Bronchial epithelial cell (primary cell): ENCODE results near the gene P4HB. TPM values are rescaled to one million over a fixed set of nuclear protein-coding genes. Genes with fewer than 3 reads are reported as not detected.

ENCODE experiments used
- DNase-seq: peaks from one replicate; pipeline ENCODE4 v3.0.0-alpha.2; 2010; ENCODE audit warnings: low read depth
- FAIRE-seq: peaks from 2 replicates; lab custom pipeline; 2011; peaks lifted over from hg19 to GRCh38; lab: Jason Lieb, UNC
- H3K27me3 ChIP-seq: 2 replicates; pipeline ENCODE4 v1.5.1; 2011; ENCODE audit warnings: low read length; ENCODE audit not compliant: control insufficient read depth, insufficient read depth
- H3K36me3 ChIP-seq: 2 replicates; pipeline ENCODE4 v1.5.1; 2011; ENCODE audit warnings: low read length; ENCODE audit not compliant: control insufficient read depth, insufficient read depth
- H3K4me3 ChIP-seq: 2 replicates; pipeline ENCODE4 v1.5.1; 2011; ENCODE audit warnings: mild to moderate bottlenecking, low read depth, low read length, control low read depth
- total RNA-seq: library from RNA; depleted of rRNA; stranded (reverse); fragments of >200 nt; gene quantifications from 2 replicates; pipeline ENCODE4 v1.2.1, GENCODE V29; 2014
- TF ChIP-seq, protein P1 (sequence below): IDR thresholded peaks from 2 replicates; pipeline ENCODE4 v1.5.1; 2011; ENCODE audit warnings: mild to moderate bottlenecking, moderate library complexity, low read length, control low read depth, inconsistent platforms; ENCODE audit not compliant: insufficient read depth, severe bottlenecking

P4HB gene
- total RNA-seq, 1 donor from 2014 or later, result 673 TPM

DNA sequence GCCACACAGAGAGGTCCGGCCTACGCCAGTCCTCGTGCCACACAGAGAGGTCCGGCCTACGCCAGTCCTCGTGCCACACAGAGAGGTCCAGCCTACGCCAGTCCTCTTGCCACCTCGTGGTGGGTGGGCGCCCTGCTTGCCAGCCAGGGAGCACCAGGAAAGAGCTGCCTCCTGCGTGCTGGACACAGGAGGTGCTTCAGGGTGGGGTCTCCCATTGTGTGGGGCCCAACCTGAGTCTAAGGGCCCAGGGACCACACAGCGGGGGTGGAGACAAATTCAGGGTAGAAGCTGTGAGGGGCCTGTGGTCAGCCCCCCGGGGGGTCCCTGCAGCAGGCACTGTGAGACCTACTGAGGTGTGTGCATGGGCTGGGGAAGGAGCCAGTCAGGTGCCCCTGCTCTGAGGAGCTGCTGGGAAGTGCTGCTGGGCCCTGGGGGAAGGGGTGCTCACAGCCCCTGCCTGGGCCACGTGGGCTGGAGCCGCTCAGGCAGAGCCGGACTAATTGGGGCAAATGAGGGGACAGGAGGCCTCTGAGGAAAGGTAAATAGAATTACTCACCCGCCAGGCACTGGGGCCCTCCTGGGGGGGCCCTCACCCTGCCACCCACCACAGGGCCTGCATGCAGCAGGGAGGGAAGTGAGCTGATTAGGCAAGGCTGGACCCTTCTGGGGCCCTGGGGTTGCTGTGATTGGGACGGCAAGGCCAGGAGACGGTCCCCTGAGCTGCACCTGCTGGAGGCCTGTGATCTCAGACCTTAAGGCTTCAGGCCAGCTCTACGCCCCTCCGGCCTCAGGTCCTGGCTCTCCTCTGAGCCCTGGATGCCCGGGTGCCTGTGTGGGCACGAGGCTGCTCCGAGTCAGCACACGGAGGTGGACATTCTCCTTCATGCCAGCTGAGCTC lies 45.3 kb downstream of the P4HB start:
- DNase-seq (no peak), FAIRE-seq (no peak)
- no peaks in the 10 kb centered on the region for H3K36me3 ChIP-seq
- H3K27me3 ChIP-seq, result no peaks in the 10 kb centered on the region
- TF ChIP-seq, protein P1, sequence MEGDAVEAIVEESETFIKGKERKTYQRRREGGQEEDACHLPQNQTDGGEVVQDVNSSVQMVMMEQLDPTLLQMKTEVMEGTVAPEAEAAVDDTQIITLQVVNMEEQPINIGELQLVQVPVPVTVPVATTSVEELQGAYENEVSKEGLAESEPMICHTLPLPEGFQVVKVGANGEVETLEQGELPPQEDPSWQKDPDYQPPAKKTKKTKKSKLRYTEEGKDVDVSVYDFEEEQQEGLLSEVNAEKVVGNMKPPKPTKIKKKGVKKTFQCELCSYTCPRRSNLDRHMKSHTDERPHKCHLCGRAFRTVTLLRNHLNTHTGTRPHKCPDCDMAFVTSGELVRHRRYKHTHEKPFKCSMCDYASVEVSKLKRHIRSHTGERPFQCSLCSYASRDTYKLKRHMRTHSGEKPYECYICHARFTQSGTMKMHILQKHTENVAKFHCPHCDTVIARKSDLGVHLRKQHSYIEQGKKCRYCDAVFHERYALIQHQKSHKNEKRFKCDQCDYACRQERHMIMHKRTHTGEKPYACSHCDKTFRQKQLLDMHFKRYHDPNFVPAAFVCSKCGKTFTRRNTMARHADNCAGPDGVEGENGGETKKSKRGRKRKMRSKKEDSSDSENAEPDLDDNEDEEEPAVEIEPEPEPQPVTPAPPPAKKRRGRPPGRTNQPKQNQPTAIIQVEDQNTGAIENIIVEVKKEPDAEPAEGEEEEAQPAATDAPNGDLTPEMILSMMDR, result no peak
- no peak overlapping the region for H3K4me3 ChIP-seq

DNA sequence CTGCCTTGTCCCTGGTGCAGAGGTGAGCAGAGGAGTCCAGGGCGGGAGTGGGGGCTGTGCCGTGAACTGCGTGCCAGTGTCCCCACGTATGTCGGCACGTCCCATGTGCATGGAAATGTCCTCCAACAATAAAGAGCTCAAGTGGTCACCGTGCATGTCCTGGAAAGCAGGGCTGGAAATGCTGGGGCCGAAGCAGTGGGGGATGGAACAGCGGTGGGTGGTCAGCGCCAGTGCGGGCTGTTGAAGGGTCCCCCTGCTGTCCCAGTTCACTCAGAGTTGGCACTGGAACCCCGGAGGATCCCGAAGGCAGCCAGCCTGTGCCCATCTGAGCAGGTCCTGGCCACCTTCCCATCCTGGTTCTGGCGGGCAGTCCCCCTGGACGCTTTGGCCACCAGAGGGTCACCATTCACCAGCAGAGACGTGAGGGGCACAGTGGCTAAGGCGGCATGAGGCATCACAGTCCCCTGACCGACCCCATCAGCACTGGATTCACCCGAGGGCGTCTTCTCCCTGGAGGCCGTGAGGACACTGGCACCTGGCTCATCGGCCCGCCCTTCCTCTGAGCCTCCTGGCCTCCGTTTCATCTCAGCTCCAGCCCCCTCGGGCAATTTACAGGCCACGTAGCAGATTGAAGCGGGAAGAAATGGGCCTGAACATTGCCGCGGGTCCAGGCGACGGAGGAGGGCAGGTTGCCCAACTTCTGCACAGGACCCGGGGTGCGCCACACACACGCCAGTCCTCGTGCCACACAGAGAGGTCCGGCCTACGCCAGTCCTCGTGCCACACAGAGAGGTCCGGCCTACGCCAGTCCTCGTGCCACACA lies 46.3 kb downstream of the P4HB start:
- FAIRE-seq, result no peak
- TF ChIP-seq, protein P1, result no peak
- H3K36me3 ChIP-seq, result no peaks in the 10 kb centered on the region
- H3K4me3 ChIP-seq, result no peak overlapping the region
- DNase-seq, result no peak
- no peaks in the 10 kb centered on the region for H3K27me3 ChIP-seq

DNA sequence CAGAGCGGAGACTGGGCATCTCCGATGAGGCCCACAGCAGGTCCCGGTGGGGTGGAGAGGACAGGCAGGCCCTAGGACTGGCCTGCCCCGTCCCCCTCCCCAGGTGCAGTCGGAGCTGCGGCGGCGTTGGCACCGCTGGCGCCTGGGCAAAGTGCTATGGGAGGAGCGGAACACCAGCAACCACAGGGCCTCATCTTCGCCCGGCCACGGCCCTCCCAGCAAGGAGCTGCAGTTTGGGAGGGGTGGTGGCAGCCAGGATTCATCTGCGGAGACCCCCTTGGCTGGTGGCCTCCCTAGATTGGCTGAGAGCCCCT lies 47.0 kb downstream of the P4HB start:
- TF ChIP-seq, protein P1, result no peak
- H3K27me3 ChIP-seq, result no peaks in the 10 kb centered on the region
- H3K36me3 ChIP-seq, result no peaks in the 10 kb centered on the region
- DNase-seq (no peak), FAIRE-seq (no peak)
- H3K4me3 ChIP-seq, result no peak overlapping the region

DNA sequence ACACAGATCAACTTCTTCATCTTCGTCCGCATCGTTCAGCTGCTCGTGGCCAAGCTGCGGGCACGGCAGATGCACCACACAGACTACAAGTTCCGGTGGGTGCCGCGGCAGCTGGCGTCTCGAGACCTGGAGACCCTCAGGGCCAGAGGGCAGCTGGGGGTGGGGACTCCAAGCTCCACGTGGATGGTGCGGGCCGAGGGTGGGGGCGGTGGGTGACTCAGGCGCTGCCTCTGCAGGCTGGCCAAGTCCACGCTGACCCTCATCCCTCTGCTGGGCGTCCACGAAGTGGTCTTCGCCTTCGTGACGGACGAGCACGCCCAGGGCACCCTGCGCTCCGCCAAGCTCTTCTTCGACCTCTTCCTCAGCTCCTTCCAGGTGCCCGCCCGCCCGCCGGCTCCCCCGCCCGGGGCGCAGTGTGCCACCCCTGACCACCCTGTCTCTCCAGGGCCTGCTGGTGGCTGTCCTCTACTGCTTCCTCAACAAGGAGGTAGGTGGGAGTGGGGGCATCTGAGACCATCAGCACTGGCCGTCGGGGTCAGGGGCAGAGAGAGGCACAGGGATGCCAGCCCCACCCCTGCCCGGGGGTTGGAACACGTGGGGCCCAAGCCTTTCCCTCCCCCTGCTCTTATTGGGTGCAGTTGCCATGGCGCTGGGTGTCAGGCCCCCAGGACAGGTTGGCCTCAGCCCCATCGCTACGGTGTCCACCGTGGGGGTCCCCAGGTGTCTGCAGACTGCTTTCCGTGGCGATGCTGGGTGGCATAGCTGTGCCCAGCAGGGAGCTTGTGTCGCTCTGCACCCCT lies 47.6 kb downstream of the P4HB start:
- TF ChIP-seq, protein P1, result no peak
- Histone ChIP-seq H3K27me3 (peaks cover 2% of the 10 kb centered on the region), H3K4me3 (no peak overlapping the region), H3K36me3 (no peaks in the 10 kb centered on the region)
- no peak for FAIRE-seq
- no peak for DNase-seq

DNA sequence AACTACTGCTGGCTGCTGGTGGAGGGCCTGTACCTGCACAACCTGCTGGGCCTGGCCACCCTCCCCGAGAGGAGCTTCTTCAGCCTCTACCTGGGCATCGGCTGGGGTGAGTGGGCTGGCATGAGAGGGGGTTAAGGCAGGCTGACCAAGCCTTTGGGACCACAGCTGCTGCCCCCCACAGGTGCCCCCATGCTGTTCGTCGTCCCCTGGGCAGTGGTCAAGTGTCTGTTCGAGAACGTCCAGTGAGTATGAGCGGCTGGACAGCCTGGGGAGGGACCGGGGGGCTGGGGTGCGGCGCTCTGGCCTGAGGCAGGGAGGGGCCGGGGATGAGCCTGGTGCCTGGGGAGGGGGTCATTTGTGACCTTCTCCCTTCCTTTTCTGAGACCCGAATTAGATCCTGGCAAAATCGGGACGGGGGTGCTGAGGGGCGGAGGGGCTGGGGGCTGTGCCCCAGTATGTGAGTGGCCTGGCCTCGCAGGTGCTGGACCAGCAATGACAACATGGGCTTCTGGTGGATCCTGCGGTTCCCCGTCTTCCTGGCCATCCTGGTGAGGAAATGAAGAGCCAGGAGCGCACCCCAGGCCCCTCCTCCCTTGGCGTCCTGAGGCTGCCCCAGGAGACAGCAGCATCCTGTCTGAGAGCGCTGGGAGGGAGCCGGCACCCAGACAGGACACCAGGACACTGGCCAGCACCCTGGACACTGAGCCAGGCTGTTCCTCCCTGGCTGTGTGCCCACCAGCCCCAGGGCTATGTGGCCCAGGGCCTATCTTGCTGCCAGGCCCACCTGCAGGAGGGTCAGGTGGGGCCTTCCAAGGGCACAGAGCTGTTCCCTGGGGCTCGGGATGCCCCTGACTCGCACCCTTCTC lies 48.4 kb downstream of the P4HB start:
- H3K36me3 ChIP-seq, result no peaks in the 10 kb centered on the region
- FAIRE-seq, result no peak
- TF ChIP-seq, protein P1, result no peak
- no peak for DNase-seq
- H3K27me3 ChIP-seq, result peaks cover 5% of the 10 kb centered on the region
- H3K4me3 ChIP-seq, result no peak overlapping the region
